Measurements from ENCODE around the gene TRAP1. TPM values are rescaled to one million over a fixed set of nuclear protein-coding genes. Genes with fewer than 3 reads are reported as not detected.

Gene TRAP1
- polyA plus RNA-seq, 1 of the 3 experiments (the other 2 are of a cell fraction), result 129 TPM

DNA sequence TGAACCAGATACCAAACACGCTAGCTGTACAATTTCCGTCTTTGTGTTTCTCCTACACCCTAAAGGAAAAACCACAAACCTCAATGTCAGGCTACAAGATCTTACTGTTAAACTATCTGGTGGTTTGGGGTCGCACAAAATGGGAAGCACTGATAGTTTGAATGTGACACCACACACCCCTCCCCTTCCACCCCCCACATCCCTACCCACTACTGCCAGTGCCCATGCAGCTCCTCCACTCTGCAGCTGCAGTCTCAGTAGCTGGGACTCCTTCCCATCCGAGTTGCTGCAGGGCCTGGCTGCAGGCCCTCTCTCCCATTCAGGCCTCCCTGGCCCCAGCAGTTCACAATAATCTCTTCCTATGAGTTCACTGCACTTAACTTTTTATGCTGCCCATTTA is 18.4 kb downstream of the TRAP1 start:
- H3K4me2 ChIP-seq, result no peak overlapping the region
- no peak overlapping the region for H3K4me3 ChIP-seq (ENCODE audit: low read depth in 2 of 2, low read length in 1 of 2)

DNA sequence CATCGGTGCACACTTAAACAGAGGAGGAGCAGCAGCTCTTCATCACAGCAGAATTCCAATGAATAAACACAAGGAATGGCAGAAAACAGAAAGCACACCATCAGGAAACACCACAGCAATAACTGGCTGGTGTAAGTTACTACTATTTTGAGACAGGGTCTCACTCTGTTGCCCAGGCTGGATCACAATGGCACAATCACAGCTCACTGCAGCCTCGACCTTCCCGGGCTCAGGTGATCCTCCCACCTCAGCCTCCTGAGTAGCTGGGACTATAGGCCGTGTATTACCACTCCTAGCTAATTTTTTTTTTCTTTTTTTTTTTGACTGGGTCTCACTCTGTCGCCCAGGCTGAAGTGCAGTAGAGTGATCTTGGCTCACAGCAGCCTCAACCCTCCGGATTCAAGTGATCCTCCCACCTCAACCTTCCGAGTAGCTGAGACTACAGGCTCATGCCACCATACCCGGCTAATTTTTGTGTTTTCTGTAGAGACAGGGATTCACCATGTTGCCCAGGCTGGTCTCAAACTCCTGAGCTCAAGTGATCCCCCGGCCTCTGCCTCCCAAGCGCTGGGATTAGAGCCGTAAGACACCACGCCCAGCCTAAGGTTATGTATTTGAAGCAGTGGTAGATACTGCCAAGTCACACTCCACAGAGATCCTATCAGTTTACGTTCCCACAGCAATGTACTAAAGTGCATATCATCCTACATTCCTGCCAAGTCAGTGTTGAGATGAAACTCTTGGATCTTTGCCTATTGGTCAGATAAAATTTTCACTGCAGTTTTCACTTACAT is 20.7 kb downstream of the TRAP1 start:
- ChIA-PET POLR2A (interaction anchor here (0.6 kb wide), 1 partner anchor 122 kb away, joined by 4 read pairs; no protein-coding TSS in a partner anchor), CTCF (interaction anchor here (0.9 kb wide), 1 partner anchor 561 kb away, joined by 4 read pairs; no protein-coding TSS in a partner anchor)
- Histone ChIP-seq H3K4me2 (no peak overlapping the region), H4K20me1 (ENCODE audit: insufficient read depth) (no peaks in the 10 kb centered on the region), H3K4me1 (ENCODE audit: control insufficient read depth in 1 of 2, insufficient read depth in 2 of 2, low read depth in 1 of 2, low read length in 1 of 2) (no peaks in the 10 kb centered on the region; a peak in 1 of 4 replicates), H3K79me2 (ENCODE audit: insufficient read depth) (peaks cover 12% of the 10 kb centered on the region; the same call in 1 of the 2 replicates), H3K9me3 (no peaks in the 10 kb centered on the region), H2AFZ (ENCODE audit: low read depth) (no peak overlapping the region), H3K27me3 (ENCODE audit: insufficient read depth) (no peaks in the 10 kb centered on the region), H3K4me3 (ENCODE audit: low read depth in 2 of 2, low read length in 1 of 2) (no peak overlapping the region), H3K36me3 (replicated peaks in 1 of 2; ENCODE audit: control insufficient read depth in 1 of 2, insufficient read depth in 2 of 2, low read length in 1 of 2) (no peaks in the 10 kb centered on the region), H3K9me2 (no peaks in the 10 kb centered on the region), H3K9ac (no peak overlapping the region), H3F3A (replicated peaks; ENCODE audit: insufficient read depth) (peaks cover 4% of the 10 kb centered on the region), H3K27ac (ENCODE audit: low read depth in 2 of 2, low read length in 1 of 2) (peak overlapping the region in 1 of 2 experiments; percentile 64; a peak in 2 of 4 replicates)
- DNase-seq, result no peak
- 73% methylated on average over 13 of the region's 13 CpGs for WGBS (ENCODE audit: low lambda C conversion rate)
- TF ChIP-seq, protein P1, sequence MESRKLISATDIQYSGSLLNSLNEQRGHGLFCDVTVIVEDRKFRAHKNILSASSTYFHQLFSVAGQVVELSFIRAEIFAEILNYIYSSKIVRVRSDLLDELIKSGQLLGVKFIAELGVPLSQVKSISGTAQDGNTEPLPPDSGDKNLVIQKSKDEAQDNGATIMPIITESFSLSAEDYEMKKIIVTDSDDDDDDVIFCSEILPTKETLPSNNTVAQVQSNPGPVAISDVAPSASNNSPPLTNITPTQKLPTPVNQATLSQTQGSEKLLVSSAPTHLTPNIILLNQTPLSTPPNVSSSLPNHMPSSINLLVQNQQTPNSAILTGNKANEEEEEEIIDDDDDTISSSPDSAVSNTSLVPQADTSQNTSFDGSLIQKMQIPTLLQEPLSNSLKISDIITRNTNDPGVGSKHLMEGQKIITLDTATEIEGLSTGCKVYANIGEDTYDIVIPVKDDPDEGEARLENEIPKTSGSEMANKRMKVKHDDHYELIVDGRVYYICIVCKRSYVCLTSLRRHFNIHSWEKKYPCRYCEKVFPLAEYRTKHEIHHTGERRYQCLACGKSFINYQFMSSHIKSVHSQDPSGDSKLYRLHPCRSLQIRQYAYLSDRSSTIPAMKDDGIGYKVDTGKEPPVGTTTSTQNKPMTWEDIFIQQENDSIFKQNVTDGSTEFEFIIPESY (IDR thresholded peaks at IDR 0.05; ENCODE audit: borderline replicate concordance, low read depth), result no peak; the same call in 1 of the 2 replicates
- TF ChIP-seq RCOR1 (IDR thresholded peaks at IDR 0.05; ENCODE audit: low read length), result no peak
- no peak for TF ChIP-seq YY1 (IDR thresholded peaks at IDR 0.05; ENCODE audit: low read depth)
- no peak for TF ChIP-seq RXRA (IDR thresholded peaks at IDR 0.05; ENCODE audit: borderline replicate concordance, low read depth)
- TF ChIP-seq POLR2AphosphoS5 (IDR thresholded peaks at IDR 0.05; ENCODE audit: low read depth, low read length), result peak; percentile 17; the same call in 1 of the 2 replicates
- TF ChIP-seq FOXJ3 (CRISPR knock-in tag; IDR thresholded peaks at IDR 0.05), result no peak
- TF ChIP-seq EZH2phosphoT487 (IDR thresholded peaks at IDR 0.05; ENCODE audit: borderline replicate concordance, low read depth), result no peak

More for the DNA sequence above, 18.4 kb downstream of the TRAP1 start:
- ChIA-PET POLR2A (no interaction called here), CTCF (no interaction called here)
- no peak for TF ChIP-seq TCF12 (IDR thresholded peaks at IDR 0.05)
- no peak for TF ChIP-seq SMC3 (IDR thresholded peaks at IDR 0.05; ENCODE audit: low read depth, low read length)
- no peak for TF ChIP-seq FOXJ3 (CRISPR knock-in tag; IDR thresholded peaks at IDR 0.05)
- TF ChIP-seq ELF1 (IDR thresholded peaks at IDR 0.05), result no peak
- TF ChIP-seq, protein P2, sequence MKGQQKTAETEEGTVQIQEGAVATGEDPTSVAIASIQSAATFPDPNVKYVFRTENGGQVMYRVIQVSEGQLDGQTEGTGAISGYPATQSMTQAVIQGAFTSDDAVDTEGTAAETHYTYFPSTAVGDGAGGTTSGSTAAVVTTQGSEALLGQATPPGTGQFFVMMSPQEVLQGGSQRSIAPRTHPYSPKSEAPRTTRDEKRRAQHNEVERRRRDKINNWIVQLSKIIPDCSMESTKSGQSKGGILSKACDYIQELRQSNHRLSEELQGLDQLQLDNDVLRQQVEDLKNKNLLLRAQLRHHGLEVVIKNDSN (IDR thresholded peaks at IDR 0.05; ENCODE audit: borderline replicate concordance, low read depth), result no peak
- no peak for TF ChIP-seq RCOR1 (IDR thresholded peaks at IDR 0.05; ENCODE audit: low read length)
- no peak for TF ChIP-seq SIN3A (IDR thresholded peaks at IDR 0.05; ENCODE audit: borderline replicate concordance, low read depth, low read length)
- TF ChIP-seq, protein P1 (IDR thresholded peaks at IDR 0.05; ENCODE audit: borderline replicate concordance, low read depth), result no peak
- TF ChIP-seq FOXM1 (IDR thresholded peaks at IDR 0.05; ENCODE audit: low read depth), result no peak
- TF ChIP-seq JUND (IDR thresholded peaks at IDR 0.05), result no peak
- no peak for TF ChIP-seq CHD2 (IDR thresholded peaks at IDR 0.05; ENCODE audit: low read length, partially characterized antibody)
- TF ChIP-seq FOSL2 (IDR thresholded peaks at IDR 0.05; ENCODE audit: borderline replicate concordance, low read depth), result no peak
- no peak for TF ChIP-seq TEAD4 (IDR thresholded peaks at IDR 0.05; ENCODE audit: borderline replicate concordance, insufficient read depth)
- TF ChIP-seq MEF2A (IDR thresholded peaks at IDR 0.05; ENCODE audit: borderline replicate concordance, low read depth), result no peak
- no peak for TF ChIP-seq RAD21 (IDR thresholded peaks at IDR 0.05; ENCODE audit: low read length)
- no peak for TF ChIP-seq GABPA (IDR thresholded peaks at IDR 0.05; ENCODE audit: low read depth)
- TF ChIP-seq NRF1 (IDR thresholded peaks at IDR 0.05; ENCODE audit: low read depth, low read length), result no peak
- no peak for TF ChIP-seq YY1 (IDR thresholded peaks at IDR 0.05; ENCODE audit: low read depth)
- TF ChIP-seq NFIC (IDR thresholded peaks at IDR 0.05; ENCODE audit: borderline replicate concordance), result no peak
- no peak for TF ChIP-seq POLR2AphosphoS5 (IDR thresholded peaks at IDR 0.05; ENCODE audit: low read depth, low read length)
- Histone ChIP-seq H3K27me3 (ENCODE audit: insufficient read depth) (no peaks in the 10 kb centered on the region), H3K9me3 (no peaks in the 10 kb centered on the region), H2AFZ (ENCODE audit: low read depth) (no peak overlapping the region), H3K4me1 (ENCODE audit: control insufficient read depth in 1 of 2, insufficient read depth in 2 of 2, low read depth in 1 of 2, low read length in 1 of 2) (no peaks in the 10 kb centered on the region; a peak in 1 of 4 replicates), H3K36me3 (replicated peaks in 1 of 2; ENCODE audit: control insufficient read depth in 1 of 2, insufficient read depth in 2 of 2, low read length in 1 of 2) (peaks cover 0 to under 1% of the 10 kb centered on the region in 2 experiments), H3K9me2 (no peaks in the 10 kb centered on the region), H3K79me2 (ENCODE audit: insufficient read depth) (peaks cover 13% of the 10 kb centered on the region; the same call in 1 of the 2 replicates), H3F3A (replicated peaks; ENCODE audit: insufficient read depth) (peaks cover 4% of the 10 kb centered on the region), H3K27ac (ENCODE audit: low read depth in 2 of 2, low read length in 1 of 2) (no peak overlapping the region), H4K20me1 (ENCODE audit: insufficient read depth) (no peaks in the 10 kb centered on the region), H3K9ac (no peak overlapping the region)
- WGBS (ENCODE audit: low lambda C conversion rate), result 95% methylated on average over 4 of the region's 4 CpGs
- no peak for DNase-seq
